Mesenchymal stem cell (in vitro differentiated cells and primary cell): ENCODE data around the gene NTRK1.
A peak's percentile ranks its signal among the peaks of the same experiment; 100 is the strongest.

ENCODE experiments used
- DNase-seq: peaks from one replicate; pipeline ENCODE4 v3.0.0-alpha.2; 2013
- H2AFZ ChIP-seq: one replicate; pipeline ENCODE4 v1.6.1; 2013; ENCODE audit warnings: low read depth, mild to moderate bottlenecking, control low read depth, inconsistent platforms, low read length, moderate library complexity
- H2AK5ac ChIP-seq: 2 replicates; pipeline ENCODE4 v1.6.1; 2013; ENCODE audit warnings: low read length, moderate library complexity, mild to moderate bottlenecking, inconsistent platforms; ENCODE audit not compliant: severe bottlenecking
- H2BK120ac ChIP-seq: one replicate; pipeline ENCODE4 v1.6.1; 2013; ENCODE audit warnings: low read depth, mild to moderate bottlenecking, inconsistent platforms, low read length, moderate library complexity
- H2BK12ac ChIP-seq, 2 experiments: one replicate each; pipeline ENCODE4 v1.6.1; 2013; ENCODE audit warnings: inconsistent platforms in 2 of 2, low read length in 2 of 2, mild to moderate bottlenecking in 2 of 2, moderate library complexity in 2 of 2, control low read depth in 1 of 2
- H2BK15ac ChIP-seq: one replicate; pipeline ENCODE4 v1.6.1; 2013; ENCODE audit warnings: mild to moderate bottlenecking, low read depth, inconsistent platforms; ENCODE audit not compliant: poor library complexity, severe bottlenecking
- H2BK5ac ChIP-seq: 2 replicates; pipeline ENCODE4 v1.6.1; 2013; ENCODE audit warnings: low read depth, mild to moderate bottlenecking, low read length, control low read depth, inconsistent platforms; ENCODE audit not compliant: poor library complexity, severe bottlenecking
- H3K14ac ChIP-seq, 2 experiments: one replicate each; pipeline ENCODE4 v1.6.1; 2013; ENCODE audit warnings: inconsistent platforms in 2 of 2, low read length in 2 of 2, control low read depth in 1 of 2, mild to moderate bottlenecking in 1 of 2, moderate library complexity in 1 of 2
- H3K18ac ChIP-seq, 2 experiments: one replicate each; pipeline ENCODE4 v1.6.1; 2013; ENCODE audit warnings: inconsistent platforms in 2 of 2, low read length in 2 of 2, control low read depth in 1 of 2, low read depth in 1 of 2, mild to moderate bottlenecking in 1 of 2
- H3K23ac ChIP-seq, 2 experiments: one replicate each; pipeline ENCODE4 v1.6.1; 2013; ENCODE audit warnings: inconsistent platforms in 2 of 2, low read length in 2 of 2, mild to moderate bottlenecking in 2 of 2, moderate library complexity in 2 of 2, control low read depth in 1 of 2
- H3K27ac ChIP-seq: 2 replicates; pipeline ENCODE4 v1.5.1; 2013; ENCODE audit warnings: mild to moderate bottlenecking, moderate library complexity, low read length, control low read depth, inconsistent platforms; ENCODE audit not compliant: poor library complexity, severe bottlenecking
- H3K27me3 ChIP-seq, 2 experiments: 2 replicates each; pipeline versions ENCODE4 v1.6.1 to v1.7.0; 2013; ENCODE audit warnings: low read length in 2 of 2, mild to moderate bottlenecking in 2 of 2, moderate library complexity in 2 of 2, control low read depth in 1 of 2, inconsistent platforms in 1 of 2; ENCODE audit not compliant: control insufficient read depth in 1 of 2, insufficient read depth in 1 of 2
- H3K36me3 ChIP-seq, 2 experiments: 2 replicates each; pipeline versions ENCODE4 v1.6.1 to v1.7.0; 2013; ENCODE audit warnings: low read length in 2 of 2, control low read depth in 1 of 2, inconsistent platforms in 1 of 2, low read depth in 1 of 2, mild to moderate bottlenecking in 1 of 2; ENCODE audit not compliant: insufficient read depth in 2 of 2, control insufficient read depth in 1 of 2
- H3K4ac ChIP-seq, 2 experiments: one replicate each; pipeline ENCODE4 v1.6.1; 2013; ENCODE audit warnings: inconsistent platforms in 2 of 2, low read length in 2 of 2, mild to moderate bottlenecking in 2 of 2, moderate library complexity in 2 of 2, control low read depth in 1 of 2, low read depth in 1 of 2
- H3K4me1 ChIP-seq: 2 replicates; pipeline ENCODE4 v1.6.1; 2013; ENCODE audit warnings: low read depth, low read length, control low read depth; ENCODE audit not compliant: control insufficient read depth, insufficient read depth
- H3K4me2 ChIP-seq: 2 replicates; pipeline ENCODE4 v1.6.1; 2013; ENCODE audit warnings: low read length, mild to moderate bottlenecking, inconsistent platforms; ENCODE audit not compliant: poor library complexity, severe bottlenecking
- H3K4me3 ChIP-seq, 2 experiments: 2 replicates each; pipeline versions ENCODE4 v1.5.1 to v1.7.0; 2013; ENCODE audit warnings: low read length in 2 of 2, mild to moderate bottlenecking in 2 of 2, control low read depth in 1 of 2, low read depth in 1 of 2; ENCODE audit not compliant: insufficient read depth in 1 of 2
- H3K79me1 ChIP-seq: replicated peaks from 2 replicates; pipeline ENCODE4 v1.6.1; 2013; ENCODE audit warnings: mild to moderate bottlenecking, control low read depth, low read length, inconsistent platforms; ENCODE audit not compliant: poor library complexity, severe bottlenecking
- H3K9ac ChIP-seq: 2 replicates; pipeline ENCODE4 v1.7.0; 2013; ENCODE audit warnings: mild to moderate bottlenecking, low read length, moderate library complexity
- H3K9me3 ChIP-seq: 2 replicates; pipeline ENCODE4 v1.7.0; 2013; ENCODE audit warnings: mild to moderate bottlenecking, low read length; ENCODE audit not compliant: control insufficient read depth
- H4K8ac ChIP-seq: one replicate; pipeline ENCODE4 v1.6.1; 2013; ENCODE audit warnings: inconsistent platforms, mild to moderate bottlenecking, low read length, moderate library complexity
- H4K91ac ChIP-seq: one replicate; pipeline ENCODE4 v1.6.1; 2013; ENCODE audit warnings: mild to moderate bottlenecking, low read length, inconsistent platforms
- WGBS: methylation state at CpG from one replicate; pipeline ENCODE4 v1.1.7; 2013; ENCODE audit warnings: mixed read lengths; 5-methylcytosine and 5-hydroxymethylcytosine counted together

Gene NTRK1

DNA sequence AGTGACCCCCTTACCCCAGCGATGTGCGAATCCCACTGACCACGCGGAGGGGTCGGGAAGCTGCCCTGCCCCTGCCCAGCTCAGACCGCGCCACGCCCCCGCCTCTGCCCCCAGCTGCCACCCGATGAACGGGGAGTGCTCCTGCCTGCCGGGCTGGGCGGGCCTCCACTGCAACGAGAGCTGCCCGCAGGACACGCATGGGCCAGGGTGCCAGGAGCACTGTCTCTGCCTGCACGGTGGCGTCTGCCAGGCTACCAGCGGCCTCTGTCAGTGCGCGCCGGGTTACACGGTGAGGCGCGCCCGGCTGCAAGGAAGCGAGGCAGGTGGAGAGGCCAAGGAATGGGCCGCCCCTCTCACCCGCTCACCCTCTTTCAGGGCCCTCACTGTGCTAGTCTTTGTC, 47.9 kb downstream of the NTRK1 start:
- no peaks in the 10 kb centered on the region for H3K27me3 ChIP-seq
- peaks cover 0 to 75% of the 10 kb centered on the region in 2 experiments for H3K36me3 ChIP-seq
- no peak overlapping the region for H2AFZ ChIP-seq
- no peak overlapping the region for H3K4me2 ChIP-seq
- H3K4me1 ChIP-seq: peaks cover 30% of the 10 kb centered on the region
- H4K8ac ChIP-seq: no peak overlapping the region
- H3K4ac ChIP-seq: no peak overlapping the region
- no peak overlapping the region for H2BK12ac ChIP-seq
- H2BK120ac ChIP-seq: no peak overlapping the region
- no peak overlapping the region for H3K14ac ChIP-seq
- no peak for DNase-seq
- no peak overlapping the region for H3K18ac ChIP-seq
- H4K91ac ChIP-seq: peak overlapping the region; percentile 58
- no peak overlapping the region for H2BK5ac ChIP-seq
- H3K27ac ChIP-seq: no peak overlapping the region
- H2BK15ac ChIP-seq: no peak overlapping the region
- H3K9ac ChIP-seq: no peak overlapping the region
- no peak overlapping the region for H2AK5ac ChIP-seq
- 90% methylated on average over 23 of the region's 29 CpGs for WGBS
- no peak overlapping the region for H3K23ac ChIP-seq
- no peaks in the 10 kb centered on the region for H3K9me3 ChIP-seq
- H3K79me1 ChIP-seq: peaks cover 33% of the 10 kb centered on the region
- no peak overlapping the region for H3K4me3 ChIP-seq

GRCh38 chr1:156908955-156909354, 48.3 kb downstream of the NTRK1 start:
- no peak overlapping the region for H3K4me3 ChIP-seq
- H3K23ac ChIP-seq: no peak overlapping the region
- H2BK5ac ChIP-seq: no peak overlapping the region
- no peak overlapping the region for H2BK15ac ChIP-seq
- peaks cover 0 to 79% of the 10 kb centered on the region in 2 experiments for H3K36me3 ChIP-seq
- H3K27me3 ChIP-seq: no peaks in the 10 kb centered on the region
- peaks cover 34% of the 10 kb centered on the region for H3K4me1 ChIP-seq
- no peak overlapping the region for H3K9ac ChIP-seq
- H3K4ac ChIP-seq: no peak overlapping the region
- no peak overlapping the region for H3K14ac ChIP-seq
- no peak overlapping the region for H2BK12ac ChIP-seq
- no peak overlapping the region for H4K8ac ChIP-seq
- H3K9me3 ChIP-seq: no peaks in the 10 kb centered on the region
- no peak for DNase-seq
- H4K91ac ChIP-seq: peak overlapping the region; percentile 58
- H3K27ac ChIP-seq: no peak overlapping the region
- no peak overlapping the region for H2AK5ac ChIP-seq
- no peak overlapping the region for H2AFZ ChIP-seq
- no peak overlapping the region for H3K4me2 ChIP-seq
- H2BK120ac ChIP-seq: no peak overlapping the region
- H3K18ac ChIP-seq: no peak overlapping the region
- WGBS: 94% methylated on average over 9 of the region's 10 CpGs
- H3K79me1 ChIP-seq: peaks cover 34% of the 10 kb centered on the region

DNA sequence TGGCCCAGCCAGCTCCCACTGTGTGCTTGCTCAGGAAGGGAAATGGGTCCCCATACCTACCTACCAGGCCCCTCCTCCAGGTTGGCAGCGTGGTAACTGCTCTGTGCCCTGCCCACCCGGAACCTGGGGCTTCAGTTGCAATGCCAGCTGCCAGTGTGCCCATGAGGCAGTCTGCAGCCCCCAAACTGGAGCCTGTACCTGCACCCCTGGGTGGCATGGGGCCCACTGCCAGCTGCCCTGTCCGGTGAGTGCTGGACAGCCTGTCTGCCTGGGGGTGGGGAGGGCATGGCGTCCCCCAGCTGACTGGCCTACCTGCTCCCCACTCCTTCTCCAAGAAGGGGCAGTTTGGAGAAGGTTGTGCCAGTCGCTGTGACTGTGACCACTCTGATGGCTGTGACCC, 49.0 kb downstream of the NTRK1 start:
- Histone ChIP-seq H3K36me3 (peaks cover 0 to 82% of the 10 kb centered on the region in 2 experiments), H3K4me2 (no peak overlapping the region), H3K27me3 (no peaks in the 10 kb centered on the region), H2BK120ac (no peak overlapping the region), H4K8ac (no peak overlapping the region), H2BK12ac (peak overlapping the region in 1 of 2 experiments; percentile 5), H3K4me1 (peaks cover 41% of the 10 kb centered on the region), H2BK15ac (no peak overlapping the region), H3K9me3 (no peaks in the 10 kb centered on the region), H3K4me3 (no peak overlapping the region), H2BK5ac (no peak overlapping the region), H3K23ac (no peak overlapping the region), H3K14ac (no peak overlapping the region), H3K79me1 (peaks cover 30% of the 10 kb centered on the region), H3K9ac (no peak overlapping the region), H3K18ac (peak overlapping the region in 1 of 2 experiments; percentile 55), H2AK5ac (no peak overlapping the region), H3K27ac (no peak overlapping the region), H3K4ac (no peak overlapping the region), H4K91ac (peak overlapping the region; percentile 14), H2AFZ (no peak overlapping the region)
- no peak for DNase-seq
- 100% methylated on average over 5 of the region's 5 CpGs for WGBS

DNA sequence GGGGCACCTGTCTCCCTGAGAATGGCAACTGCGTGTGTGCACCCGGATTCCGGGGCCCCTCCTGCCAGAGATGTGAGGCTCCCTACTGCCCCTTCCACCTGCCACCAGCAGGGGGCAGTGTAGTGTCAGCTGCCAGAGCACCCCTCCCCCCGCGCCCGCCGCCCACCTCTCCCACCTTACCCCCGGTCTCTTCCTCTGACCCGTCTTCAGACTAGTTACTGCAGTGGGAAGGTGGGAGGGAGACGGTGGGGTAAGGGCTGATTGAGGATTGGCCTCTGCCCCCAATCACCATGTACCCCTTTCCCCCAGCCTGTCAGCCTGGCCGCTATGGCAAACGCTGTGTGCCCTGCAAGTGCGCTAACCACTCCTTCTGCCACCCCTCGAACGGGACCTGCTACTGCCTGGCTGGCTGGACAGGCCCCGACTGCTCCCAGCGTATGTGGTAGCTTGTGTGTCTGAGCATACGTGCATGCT, 49.7 kb downstream of the NTRK1 start:
- no peak overlapping the region for H3K27ac ChIP-seq
- no peak overlapping the region for H3K4me3 ChIP-seq
- peaks cover 28% of the 10 kb centered on the region for H3K79me1 ChIP-seq
- no peak overlapping the region for H2AK5ac ChIP-seq
- H3K36me3 ChIP-seq: peaks cover 0 to 82% of the 10 kb centered on the region in 2 experiments
- H4K8ac ChIP-seq: no peak overlapping the region
- peaks cover 41% of the 10 kb centered on the region for H3K4me1 ChIP-seq
- no peak overlapping the region for H3K14ac ChIP-seq
- no peak overlapping the region for H3K4me2 ChIP-seq
- peak overlapping the region; percentile 52 for H4K91ac ChIP-seq
- H2BK15ac ChIP-seq: peak overlapping the region; percentile 78
- no peak overlapping the region for H2AFZ ChIP-seq
- H3K9ac ChIP-seq: no peak overlapping the region
- H3K9me3 ChIP-seq: no peaks in the 10 kb centered on the region
- H2BK12ac ChIP-seq: peak overlapping the region in 1 of 2 experiments; percentile 7
- no peak overlapping the region for H3K4ac ChIP-seq
- H3K18ac ChIP-seq: peak overlapping the region in 1 of 2 experiments; percentile 24
- H2BK120ac ChIP-seq: no peak overlapping the region
- H3K27me3 ChIP-seq: no peaks in the 10 kb centered on the region
- WGBS: 58% methylated on average over 8 of the region's 18 CpGs
- DNase-seq: no peak
- H3K23ac ChIP-seq: no peak overlapping the region
- no peak overlapping the region for H2BK5ac ChIP-seq
